ENCODE data around the gene CEACAM19. TPM values are rescaled to one million over a fixed set of nuclear protein-coding genes. Genes with fewer than 3 reads are reported as not detected.

Gene CEACAM19
- total RNA-seq, 1 donor = 0.72 TPM

GRCh38 chr19:44637390-44637764 is 33.9 kb upstream of the CEACAM19 start:
- H3K4me1 ChIP-seq (ENCODE audit: insufficient read depth, low read length) = peaks cover 36% of the 10 kb centered on the region
- no peak overlapping the region for H3K4me3 ChIP-seq (ENCODE audit: insufficient read depth, low read length)
- H3K79me2 ChIP-seq (ENCODE audit: insufficient read depth, low read length) = no peaks in the 10 kb centered on the region
- no peaks in the 10 kb centered on the region for H4K20me1 ChIP-seq (ENCODE audit: insufficient read depth, low read length)
- no peak overlapping the region for H2AFZ ChIP-seq (ENCODE audit: low read length)
- H3K27me3 ChIP-seq (ENCODE audit: insufficient read depth, low read length) = no peaks in the 10 kb centered on the region
- H3K4me2 ChIP-seq (ENCODE audit: insufficient read depth, low read length) = no peak overlapping the region
- no peak for TF ChIP-seq CTCF (IDR thresholded peaks at IDR 0.05; ENCODE audit: extremely low read depth, low read depth, low read length)
- no peaks in the 10 kb centered on the region for H3K9me3 ChIP-seq (ENCODE audit: low read depth, low read length)
- H3K27ac ChIP-seq (ENCODE audit: low read depth, low read length) = peak overlapping the region; percentile 87
- H3K36me3 ChIP-seq (ENCODE audit: insufficient read depth, low read length) = no peaks in the 10 kb centered on the region
- DNase-seq (ENCODE audit: insufficient read length, low spot score, missing footprints) = no peak

- Histone ChIP-seq H3K36me3 (ENCODE audit: insufficient read depth, low read length) (no peaks in the 10 kb centered on the region), H3K27ac (ENCODE audit: low read depth, low read length) (peak overlapping the region; percentile 36), H2AFZ (ENCODE audit: low read length) (no peak overlapping the region), H4K20me1 (ENCODE audit: insufficient read depth, low read length) (peaks cover 2% of the 10 kb centered on the region), H3K4me3 (ENCODE audit: insufficient read depth, low read length) (no peak overlapping the region), H3K9me3 (ENCODE audit: low read depth, low read length) (no peaks in the 10 kb centered on the region), H3K4me2 (ENCODE audit: insufficient read depth, low read length) (peak overlapping the region; percentile 26), H3K79me2 (ENCODE audit: insufficient read depth, low read length) (peaks cover 16% of the 10 kb centered on the region), H3K4me1 (ENCODE audit: insufficient read depth, low read length) (peaks cover 27% of the 10 kb centered on the region), H3K27me3 (ENCODE audit: insufficient read depth, low read length) (no peaks in the 10 kb centered on the region)
- TF ChIP-seq CTCF (IDR thresholded peaks at IDR 0.05; ENCODE audit: extremely low read depth, low read depth, low read length) = no peak
- peak; percentile 83 for DNase-seq (ENCODE audit: insufficient read length, low spot score, missing footprints)
Observed at GRCh38 chr19:44640518-44640917, 30.8 kb upstream of the CEACAM19 start.

GRCh38 chr19:44641501-44642265 is 29.6 kb upstream of the CEACAM19 start:
- no peak overlapping the region for H2AFZ ChIP-seq (ENCODE audit: low read length)
- no peak for TF ChIP-seq CTCF (IDR thresholded peaks at IDR 0.05; ENCODE audit: extremely low read depth, low read depth, low read length)
- no peak overlapping the region for H3K4me2 ChIP-seq (ENCODE audit: insufficient read depth, low read length)
- H3K9me3 ChIP-seq (ENCODE audit: low read depth, low read length) = no peaks in the 10 kb centered on the region
- no peaks in the 10 kb centered on the region for H3K27me3 ChIP-seq (ENCODE audit: insufficient read depth, low read length)
- no peak for DNase-seq (ENCODE audit: insufficient read length, low spot score, missing footprints)
- peaks cover 28% of the 10 kb centered on the region for H3K79me2 ChIP-seq (ENCODE audit: insufficient read depth, low read length)
- H4K20me1 ChIP-seq (ENCODE audit: insufficient read depth, low read length) = peaks cover 11% of the 10 kb centered on the region
- peaks cover 9% of the 10 kb centered on the region for H3K36me3 ChIP-seq (ENCODE audit: insufficient read depth, low read length)
- peaks cover 19% of the 10 kb centered on the region for H3K4me1 ChIP-seq (ENCODE audit: insufficient read depth, low read length)
- H3K27ac ChIP-seq (ENCODE audit: low read depth, low read length) = no peak overlapping the region
- H3K4me3 ChIP-seq (ENCODE audit: insufficient read depth, low read length) = no peak overlapping the region

- DNase-seq (ENCODE audit: insufficient read length, low spot score, missing footprints) = no peak
- TF ChIP-seq CTCF (IDR thresholded peaks at IDR 0.05; ENCODE audit: extremely low read depth, low read depth, low read length) = no peak
Observed at GRCh38 chr19:44642377-44642776, 28.9 kb upstream of the CEACAM19 start.

More at GRCh38 chr19:44642377-44642776, 28.9 kb upstream of the CEACAM19 start:
- Histone ChIP-seq H3K36me3 (ENCODE audit: insufficient read depth, low read length) (peaks cover 13% of the 10 kb centered on the region), H3K4me2 (ENCODE audit: insufficient read depth, low read length) (no peak overlapping the region), H3K4me3 (ENCODE audit: insufficient read depth, low read length) (no peak overlapping the region), H2AFZ (ENCODE audit: low read length) (no peak overlapping the region), H3K27me3 (ENCODE audit: insufficient read depth, low read length) (no peaks in the 10 kb centered on the region), H3K27ac (ENCODE audit: low read depth, low read length) (no peak overlapping the region), H3K4me1 (ENCODE audit: insufficient read depth, low read length) (peaks cover 17% of the 10 kb centered on the region), H3K9me3 (ENCODE audit: low read depth, low read length) (no peaks in the 10 kb centered on the region), H3K79me2 (ENCODE audit: insufficient read depth, low read length) (peaks cover 34% of the 10 kb centered on the region), H4K20me1 (ENCODE audit: insufficient read depth, low read length) (peaks cover 15% of the 10 kb centered on the region)

Data from osteoblast (primary cell).